H1 (cell line): Measurements from ENCODE around the gene SLC39A7. TPM values are rescaled to one million over a fixed set of nuclear protein-coding genes. Genes with fewer than 3 reads are reported as not detected.

ENCODE experiments used
- E2F6 ChIP-seq: IDR thresholded peaks from 2 replicates; pipeline ENCODE4 v1.6.1; 2012; ENCODE audit warnings: inconsistent platforms
- FOSL1 ChIP-seq: IDR thresholded peaks from 2 replicates; pipeline ENCODE4 v1.6.1; 2011; ENCODE audit warnings: mild to moderate bottlenecking, low read depth, low read length, moderate library complexity; ENCODE audit not compliant: insufficient read depth
- JUND ChIP-seq: IDR thresholded peaks from 2 replicates; pipeline ENCODE4 v1.6.1; 2011; ENCODE audit warnings: mild to moderate bottlenecking, improper control_type of control experiment, low read length
- SRF ChIP-seq: IDR thresholded peaks from 2 replicates; pipeline ENCODE4 v1.6.1; 2011; ENCODE audit warnings: mild to moderate bottlenecking, low read depth, low read length, moderate library complexity
- polyA plus RNA-seq, 7 experiments: library from polyadenylated mRNA; depleted of rRNA in 3 of 7; stranded (reverse) in 5 of 7; unstranded in 2 of 7; fragments of >200 nt in 5 of 7; fragments of 200-250 nt in 2 of 7; gene quantifications; 1 replicate in 5 of 7; 2 replicates in 1 of 7; 4 replicates in 1 of 7; pipeline versions ENCODE4 v1.2.1 to v1.2.3, GENCODE V29; 2011 to 2013; ENCODE audit warnings: missing spikeins in 2 of 7, mixed read lengths in 2 of 7
- total RNA-seq: library from RNA; stranded (reverse); fragmentation: NEBNext Ultra II Directional; extraction: Animal tissue kit (Norgen Biotek cat#: 25700); gene quantifications from 2 replicates; pipeline ENCODE4 v1.2.1, GENCODE V29; 2021

SLC39A7 gene
- total and polyA plus RNA-seq, 2 of the 8 experiments (the other 6 are each of a cell fraction or from before 2014, with no cell fraction given), result 63.3 to 123 TPM

- TF ChIP-seq FOSL1 (no peak), JUND (no peak), SRF (no peak), E2F6 (no peak)
Measured at GRCh38 chr6:33202799-33203198, 2.1 kb downstream of the SLC39A7 start (continued).
